ENCODE results near the gene PDZD4. TPM values are rescaled to one million over a fixed set of nuclear protein-coding genes. Genes with fewer than 3 reads are reported as not detected.

PDZD4 gene
- total RNA-seq, 2 experiments from 2014 or later = not detected

DNA sequence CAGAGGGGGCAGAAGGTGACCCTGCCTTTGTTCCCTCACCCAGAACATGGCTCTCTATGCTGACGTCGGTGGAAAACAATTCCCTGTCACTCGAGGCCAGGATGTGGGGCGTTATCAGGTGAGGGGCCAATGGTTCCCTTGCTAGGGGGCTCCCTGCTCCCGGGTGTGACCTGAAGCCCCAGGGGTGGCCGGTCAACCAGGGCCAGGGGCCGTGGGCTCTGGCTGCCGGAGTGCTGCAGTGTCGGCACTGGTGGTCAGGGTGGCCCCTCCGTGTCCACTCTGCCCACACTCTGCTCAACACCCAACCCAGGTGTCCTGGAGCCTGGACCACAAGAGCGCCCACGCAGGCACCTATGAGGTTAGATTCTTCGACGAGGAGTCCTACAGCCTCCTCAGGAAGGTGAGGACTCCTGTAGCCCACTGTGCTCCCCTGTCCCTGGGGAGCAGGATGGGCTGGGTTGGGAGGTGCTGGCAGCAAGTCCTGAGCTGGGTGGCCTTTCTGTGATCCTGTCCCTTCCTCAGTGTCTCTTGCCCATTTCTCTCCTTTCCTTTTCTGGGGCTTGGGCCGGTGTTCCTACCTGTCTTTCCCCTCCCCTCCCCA lies 32.8 kb downstream of the PDZD4 start:
- Histone ChIP-seq H3K79me2 (ENCODE audit: insufficient read depth, low read depth, low read length) (peaks cover 28% of the 10 kb centered on the region), H3K9me3 (ENCODE audit: low read length) (no peaks in the 10 kb centered on the region), H3K9me2 (ENCODE audit: insufficient read depth, low read length) (no peaks in the 10 kb centered on the region), H3K4me2 (ENCODE audit: low read length) (no peak overlapping the region), H3K27ac (ENCODE audit: low read depth, low read length, poor library complexity, severe bottlenecking) (no peak overlapping the region), H2AFZ (ENCODE audit: low read length) (no peak overlapping the region), H3K4me1 (ENCODE audit: insufficient read depth, low read length, poor library complexity, severe bottlenecking) (peaks cover 14% of the 10 kb centered on the region), H4K20me1 (ENCODE audit: insufficient read depth, low read length) (no peaks in the 10 kb centered on the region), H3K36me3 (ENCODE audit: insufficient read depth, low read length) (peaks cover 36% of the 10 kb centered on the region), H3K4me3 (ENCODE audit: low read depth, low read length, poor library complexity, severe bottlenecking) (no peak overlapping the region)
- no peak for DNase-seq (ENCODE audit: low spot score)
- TF ChIP-seq, protein P1, sequence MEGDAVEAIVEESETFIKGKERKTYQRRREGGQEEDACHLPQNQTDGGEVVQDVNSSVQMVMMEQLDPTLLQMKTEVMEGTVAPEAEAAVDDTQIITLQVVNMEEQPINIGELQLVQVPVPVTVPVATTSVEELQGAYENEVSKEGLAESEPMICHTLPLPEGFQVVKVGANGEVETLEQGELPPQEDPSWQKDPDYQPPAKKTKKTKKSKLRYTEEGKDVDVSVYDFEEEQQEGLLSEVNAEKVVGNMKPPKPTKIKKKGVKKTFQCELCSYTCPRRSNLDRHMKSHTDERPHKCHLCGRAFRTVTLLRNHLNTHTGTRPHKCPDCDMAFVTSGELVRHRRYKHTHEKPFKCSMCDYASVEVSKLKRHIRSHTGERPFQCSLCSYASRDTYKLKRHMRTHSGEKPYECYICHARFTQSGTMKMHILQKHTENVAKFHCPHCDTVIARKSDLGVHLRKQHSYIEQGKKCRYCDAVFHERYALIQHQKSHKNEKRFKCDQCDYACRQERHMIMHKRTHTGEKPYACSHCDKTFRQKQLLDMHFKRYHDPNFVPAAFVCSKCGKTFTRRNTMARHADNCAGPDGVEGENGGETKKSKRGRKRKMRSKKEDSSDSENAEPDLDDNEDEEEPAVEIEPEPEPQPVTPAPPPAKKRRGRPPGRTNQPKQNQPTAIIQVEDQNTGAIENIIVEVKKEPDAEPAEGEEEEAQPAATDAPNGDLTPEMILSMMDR (conservative IDR thresholded peaks at IDR 0.05; ENCODE audit: low read length) = no peak
- TF ChIP-seq EZH2phosphoT487 (IDR thresholded peaks at IDR 0.05; ENCODE audit: borderline replicate concordance, low read depth, low read length) = no peak
- ChIA-PET CTCF (ENCODE audit: unreplicated experiment) (no interaction called here), POLR2A (interaction anchor here (0.7 kb wide), 1 partner anchor 26 kb away, joined by 3 read pairs; no protein-coding TSS in a partner anchor)
- BruUV-seq (replicated peaks) = no TSS peak
- intact Hi-C loops (cut with micrococcal nuclease; ENCODE audit: unreplicated experiment) = no loop called here

DNA sequence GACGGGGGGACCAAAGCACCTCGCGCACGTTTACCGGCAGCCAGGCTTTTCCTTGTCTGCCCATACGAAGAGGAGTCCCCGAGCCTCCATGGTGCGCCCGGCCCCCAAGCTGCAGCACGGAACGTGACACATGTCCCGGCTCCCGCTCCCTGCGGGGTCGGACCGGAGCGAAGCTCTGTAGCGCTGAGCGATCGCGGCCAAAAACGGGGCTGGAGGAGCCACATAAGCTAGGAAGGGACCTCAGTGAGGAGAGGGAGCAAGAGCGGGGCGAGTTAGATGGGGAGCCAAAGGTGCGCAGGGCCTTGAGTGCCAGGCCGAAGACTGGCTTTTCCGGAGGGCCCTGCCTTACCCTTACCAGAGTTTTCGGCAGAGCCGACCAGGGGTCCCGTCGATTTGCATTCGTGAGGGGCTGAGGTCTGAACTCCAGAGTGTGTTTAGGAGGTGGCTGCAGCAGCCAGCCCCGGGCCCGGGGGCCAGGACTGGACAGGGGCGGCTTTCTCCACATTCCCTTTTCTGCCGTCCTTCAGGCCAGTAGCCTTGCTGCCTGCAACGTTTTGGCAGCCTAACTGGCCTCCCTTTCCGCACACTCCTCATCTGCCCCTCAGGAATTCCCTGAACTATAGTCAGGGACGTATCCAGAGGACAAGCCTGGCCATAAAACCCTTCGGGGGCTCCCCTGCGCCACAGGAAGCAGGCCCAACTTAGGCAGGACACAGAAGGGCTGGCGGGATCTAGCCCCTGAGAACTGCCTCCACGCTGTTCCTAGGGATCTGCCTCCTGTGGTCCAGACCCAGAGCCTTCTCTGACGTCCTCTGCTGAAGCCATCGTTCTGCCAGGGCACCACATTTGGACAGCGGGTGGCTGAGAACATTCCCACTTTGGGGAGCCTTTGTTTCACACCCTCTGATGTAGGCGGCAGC lies 35.2 kb downstream of the PDZD4 start:
- DNase-seq (ENCODE audit: low spot score) = peak; percentile 14
- Histone ChIP-seq H3K4me3 (ENCODE audit: low read depth, low read length, poor library complexity, severe bottlenecking) (peak overlapping the region; percentile 100), H3K4me2 (ENCODE audit: low read length) (peak overlapping the region; percentile 90), H3K79me2 (ENCODE audit: insufficient read depth, low read depth, low read length) (peaks cover 32% of the 10 kb centered on the region), H3K27ac (ENCODE audit: low read depth, low read length, poor library complexity, severe bottlenecking) (peak overlapping the region; percentile 59), H3K4me1 (ENCODE audit: insufficient read depth, low read length, poor library complexity, severe bottlenecking) (peaks cover 14% of the 10 kb centered on the region), H3K9me2 (ENCODE audit: insufficient read depth, low read length) (no peaks in the 10 kb centered on the region), H3K36me3 (ENCODE audit: insufficient read depth, low read length) (peaks cover 43% of the 10 kb centered on the region), H2AFZ (ENCODE audit: low read length) (peak overlapping the region; percentile 39; the same call in 1 of the 2 replicates), H3K9me3 (ENCODE audit: low read length) (no peaks in the 10 kb centered on the region), H4K20me1 (ENCODE audit: insufficient read depth, low read length) (no peaks in the 10 kb centered on the region)
- CTCF ChIA-PET (ENCODE audit: unreplicated experiment) = no interaction called here
- BruUV-seq (replicated peaks) = TSS peak; percentile 85
- intact Hi-C loops (cut with micrococcal nuclease; ENCODE audit: unreplicated experiment) = loop anchor here (1.0 to 5.0 kb wide), 2 partner anchors 130 to 172 kb away; no protein-coding TSS in a partner anchor
- POLR2A ChIA-PET = interaction anchor here (1.1 to 1.2 kb wide), 2 partner anchors 127 to 130 kb away, joined by 3 to 4 read pairs; no protein-coding TSS in a partner anchor
- TF ChIP-seq EZH2phosphoT487 (IDR thresholded peaks at IDR 0.05; ENCODE audit: borderline replicate concordance, low read depth, low read length) = no peak
- TF ChIP-seq, protein P1 (conservative IDR thresholded peaks at IDR 0.05; ENCODE audit: low read length) = no peak

Measured in OCI-LY7 (cell line).